GM19035 (cell line): Measurements from ENCODE around the gene NNMT.

Source experiments
- ATAC-seq: cut with Tn5 transposase; IDR thresholded peaks from one replicate; pipeline ENCODE4 v1.9.1; 2021; ENCODE audit not compliant: unreplicated experiment

The NNMT gene

DNA sequence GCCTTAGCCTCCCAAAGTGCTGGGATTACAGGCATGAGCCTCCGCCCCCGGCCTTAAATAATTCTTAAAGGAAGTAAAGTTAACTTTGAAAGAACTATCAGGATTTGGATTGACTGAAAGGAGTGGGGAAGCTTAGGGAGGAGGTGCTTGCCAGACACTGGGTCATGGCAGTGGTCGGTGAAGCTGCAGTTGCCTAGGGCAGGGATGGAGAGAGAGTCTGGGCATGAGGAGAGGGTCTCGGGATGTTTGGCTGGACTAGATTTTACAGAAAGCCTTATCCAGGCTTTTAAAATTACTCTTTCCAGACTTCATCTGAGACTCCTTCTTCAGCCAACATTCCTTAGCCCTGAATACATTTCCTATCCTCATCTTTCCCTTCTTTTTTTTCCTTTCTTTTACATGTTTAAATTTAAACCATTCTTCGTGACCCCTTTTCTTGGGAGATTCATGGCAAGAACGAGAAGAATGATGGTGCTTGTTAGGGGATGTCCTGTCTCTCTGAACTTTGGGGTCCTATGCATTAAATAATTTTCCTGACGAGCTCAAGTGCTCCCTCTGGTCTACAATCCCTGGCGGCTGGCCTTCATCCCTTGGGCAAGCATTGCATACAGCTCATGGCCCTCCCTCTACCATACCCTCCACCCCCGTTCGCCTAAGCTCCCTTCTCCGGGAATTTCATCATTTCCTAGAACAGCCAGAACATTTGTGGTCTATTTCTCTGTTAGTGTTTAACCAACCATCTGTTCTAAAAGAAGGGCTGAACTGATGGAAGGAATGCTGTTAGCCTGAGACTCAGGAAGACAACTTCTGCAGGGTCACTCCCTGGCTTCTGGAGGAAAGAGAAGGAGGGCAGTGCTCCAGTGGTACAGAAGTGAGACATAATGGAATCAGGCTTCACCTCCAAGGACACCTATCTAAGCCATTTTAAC lies at the start of gene NNMT:
TSS of gene NNMT (plus strand) at position 724 of the 929 bp plus-strand sequence. CDS start at position 882, 158 bp downstream.
- no peak for ATAC-seq

DNA sequence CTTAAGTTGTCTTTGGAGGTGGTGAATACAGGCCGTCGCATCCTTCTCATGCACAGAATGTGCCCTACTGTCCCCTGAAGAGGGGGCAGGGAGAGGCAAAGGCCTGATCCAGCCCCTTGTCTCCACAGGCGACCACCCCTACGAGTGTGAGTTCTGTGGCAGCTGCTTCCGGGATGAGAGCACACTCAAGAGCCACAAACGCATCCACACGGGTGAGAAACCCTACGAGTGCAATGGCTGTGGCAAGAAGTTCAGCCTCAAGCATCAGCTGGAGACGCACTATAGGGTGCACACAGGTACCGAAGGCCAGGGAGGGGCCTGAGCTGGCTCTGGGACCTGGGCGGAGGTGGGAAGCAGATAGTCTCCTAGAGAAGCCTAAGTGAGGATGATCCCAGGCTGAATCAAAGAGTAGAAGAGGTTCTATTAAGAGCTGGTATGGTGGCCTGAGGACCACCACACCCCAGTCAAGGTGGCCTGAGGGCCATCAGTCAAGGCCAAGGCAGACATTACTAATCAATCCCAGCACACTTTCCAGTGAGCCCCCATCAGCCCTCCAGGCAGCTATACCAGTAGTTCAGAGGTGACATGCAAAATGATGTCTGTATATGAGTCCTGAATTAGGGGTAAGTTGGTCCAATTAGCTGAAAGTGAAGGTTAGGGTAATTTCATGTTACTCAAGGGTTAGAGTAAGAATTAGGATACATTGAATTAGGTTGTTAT lies 49.0 kb upstream of the NNMT start:
- ATAC-seq: no peak

DNA sequence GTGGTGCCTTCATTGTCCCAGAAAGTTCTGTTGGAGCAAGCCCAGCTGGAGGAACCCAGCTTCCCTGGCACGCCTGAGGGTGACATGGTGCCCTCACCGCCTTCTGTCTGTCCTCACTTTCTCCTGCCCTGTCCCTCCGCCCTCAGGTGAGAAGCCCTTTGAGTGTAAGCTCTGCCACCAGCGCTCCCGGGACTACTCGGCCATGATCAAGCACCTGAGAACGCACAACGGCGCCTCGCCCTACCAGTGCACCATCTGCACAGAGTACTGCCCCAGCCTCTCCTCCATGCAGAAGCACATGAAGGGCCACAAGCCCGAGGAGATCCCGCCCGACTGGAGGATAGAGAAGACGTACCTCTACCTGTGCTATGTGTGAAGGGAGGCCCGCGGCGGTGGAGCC lies 46.0 kb upstream of the NNMT start:
- ATAC-seq: no peak

DNA sequence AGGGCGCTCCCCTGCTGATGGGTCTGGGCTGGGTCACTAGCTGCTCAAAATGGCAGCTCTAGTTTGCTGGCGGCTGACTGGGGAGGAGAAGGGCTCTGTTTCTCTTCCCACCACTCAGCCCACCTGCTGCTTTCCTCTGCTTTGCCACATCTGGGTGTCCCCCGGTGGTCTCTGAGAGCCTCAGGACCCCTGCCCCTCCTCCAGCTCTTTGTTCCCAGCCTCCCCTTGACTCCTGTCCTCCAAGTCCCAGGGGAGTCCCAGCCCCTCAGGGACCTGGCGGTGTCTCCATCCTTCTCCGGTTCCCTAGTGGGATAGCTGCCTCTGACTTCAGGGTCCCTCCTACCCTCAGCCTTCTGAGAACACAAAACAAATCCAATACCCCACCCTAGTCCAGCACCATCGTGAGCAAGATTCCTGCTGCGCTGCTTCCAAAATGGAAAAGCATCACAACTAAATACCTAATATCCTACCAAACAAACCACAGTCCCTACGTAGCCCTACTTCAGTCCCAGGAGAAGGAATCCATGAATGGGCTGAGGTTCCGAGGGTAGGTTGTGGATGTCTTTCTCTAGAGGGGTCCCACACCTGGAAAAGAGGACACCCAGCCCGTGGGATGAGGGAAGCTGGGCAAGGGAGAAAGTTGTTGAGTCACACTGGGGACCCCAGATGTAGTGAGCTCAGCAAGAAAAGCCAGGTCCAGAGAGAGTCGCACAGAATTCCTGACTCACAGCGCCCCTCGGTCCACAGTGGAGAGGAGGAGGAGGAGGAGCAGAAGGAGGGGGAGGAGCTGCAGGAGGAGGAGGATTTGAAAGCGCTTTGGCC lies 45.0 kb upstream of the NNMT start:
- ATAC-seq: no peak

DNA sequence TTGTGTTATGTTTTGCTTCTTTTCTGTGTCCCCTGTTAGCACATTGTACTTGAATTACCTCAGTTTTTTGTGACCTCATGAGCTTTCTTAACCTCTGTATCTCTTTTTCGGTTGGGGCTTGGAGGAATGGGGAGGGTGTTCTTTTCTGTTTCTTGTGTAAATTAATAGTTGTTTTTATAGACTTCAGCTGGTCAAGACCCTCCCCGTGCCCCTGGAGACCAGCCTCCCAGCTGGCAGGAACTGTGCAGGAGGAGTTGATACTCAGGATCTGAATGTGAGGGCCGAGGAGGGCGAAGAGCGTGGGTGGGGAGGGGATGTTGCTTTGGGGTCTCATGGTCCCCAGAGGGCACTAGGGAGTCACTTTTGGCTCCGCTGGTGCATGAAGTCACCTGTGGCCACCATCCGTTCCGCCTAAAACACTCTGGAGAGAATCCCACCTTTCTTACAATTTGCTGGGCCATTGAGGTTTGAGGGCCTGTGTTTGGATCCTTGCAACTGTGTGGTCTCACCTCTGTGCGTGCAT lies 44.3 kb upstream of the NNMT start:
- no peak for ATAC-seq

DNA sequence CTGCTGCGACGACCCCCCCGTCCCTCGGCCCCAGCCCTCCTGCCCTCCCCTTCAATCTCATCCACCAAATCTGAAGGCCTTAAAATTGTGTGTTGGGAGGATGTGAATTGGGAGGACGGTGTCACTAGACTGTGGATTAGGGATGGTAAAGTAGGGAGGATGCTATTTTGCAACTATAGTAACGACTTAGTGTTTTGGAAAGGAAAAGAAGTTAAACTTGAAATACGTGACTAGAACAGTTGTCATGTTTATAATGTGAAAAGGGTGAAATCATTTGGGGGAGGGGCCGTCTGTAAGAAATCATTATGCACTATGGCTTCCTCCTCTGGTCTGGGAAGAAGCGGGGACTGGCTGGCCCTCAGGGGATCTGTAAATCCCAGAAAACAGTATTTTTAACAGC lies 43.4 kb upstream of the NNMT start:
- no peak for ATAC-seq

DNA sequence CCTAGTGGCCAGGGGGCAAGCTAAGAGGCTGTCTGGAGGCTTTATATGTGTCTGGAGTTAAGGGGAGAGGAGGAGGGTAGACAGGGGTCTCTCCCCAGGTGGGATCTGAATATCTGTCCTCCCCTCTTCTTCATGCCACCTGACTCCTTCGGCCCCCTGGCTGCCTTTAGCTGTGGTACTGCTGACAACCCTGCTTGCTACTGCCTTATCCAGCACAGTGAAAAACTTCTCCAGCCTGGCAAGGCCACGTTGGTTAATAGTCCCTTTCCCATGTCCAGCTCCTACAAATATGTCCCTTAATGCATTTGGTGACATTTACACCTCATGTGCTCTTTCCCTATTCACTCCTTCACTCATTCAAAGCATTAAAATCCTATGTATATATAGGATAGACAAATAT lies 42.4 kb upstream of the NNMT start:
- ATAC-seq: no peak

DNA sequence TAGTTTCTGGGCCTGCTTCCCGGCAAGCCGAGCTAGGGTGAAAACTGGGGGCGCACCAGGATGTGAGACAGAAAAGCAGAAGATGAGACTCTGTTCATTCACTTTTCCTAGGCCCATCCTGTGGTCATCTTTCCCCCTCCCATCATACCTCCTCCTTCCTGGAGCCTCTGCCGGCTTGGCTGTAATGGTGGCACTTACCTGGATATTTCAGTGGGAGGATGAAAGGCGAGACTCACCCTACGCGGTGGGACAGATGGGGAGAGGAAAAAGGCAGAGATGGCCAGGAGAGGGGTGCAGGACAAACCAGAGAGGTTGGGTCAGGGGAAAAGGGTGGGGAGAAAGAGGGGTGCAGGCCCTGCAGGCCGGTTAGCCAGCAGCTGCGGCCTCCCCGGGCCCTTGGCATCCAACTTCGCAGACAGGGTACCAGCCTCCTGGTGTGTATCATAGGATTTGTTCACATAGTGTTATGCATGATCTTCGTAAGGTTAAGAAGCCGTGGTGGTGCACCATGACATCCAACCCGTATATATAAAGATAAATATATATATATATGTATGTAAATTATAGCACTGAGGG lies 41.5 kb upstream of the NNMT start:
- no peak for ATAC-seq

DNA sequence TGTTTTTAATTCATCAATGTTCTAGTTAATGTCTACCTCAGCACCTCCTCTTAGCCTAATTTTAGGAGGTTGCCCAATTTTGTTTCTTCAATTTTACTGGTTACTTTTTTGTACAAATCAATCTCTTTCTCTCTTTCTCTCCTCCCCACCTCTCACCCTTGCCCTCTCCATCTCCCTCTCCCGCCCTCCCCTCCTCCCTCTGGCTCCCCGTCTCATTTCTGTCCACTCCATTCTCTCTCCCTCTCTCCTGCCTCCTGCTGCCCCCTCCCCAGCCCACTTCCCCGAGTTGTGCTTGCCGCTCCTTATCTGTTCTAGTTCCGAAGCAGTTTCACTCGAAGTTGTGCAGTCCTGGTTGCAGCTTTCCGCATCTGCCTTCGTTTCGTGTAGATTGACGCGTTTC lies 40.9 kb upstream of the NNMT start:
- ATAC-seq: no peak

DNA sequence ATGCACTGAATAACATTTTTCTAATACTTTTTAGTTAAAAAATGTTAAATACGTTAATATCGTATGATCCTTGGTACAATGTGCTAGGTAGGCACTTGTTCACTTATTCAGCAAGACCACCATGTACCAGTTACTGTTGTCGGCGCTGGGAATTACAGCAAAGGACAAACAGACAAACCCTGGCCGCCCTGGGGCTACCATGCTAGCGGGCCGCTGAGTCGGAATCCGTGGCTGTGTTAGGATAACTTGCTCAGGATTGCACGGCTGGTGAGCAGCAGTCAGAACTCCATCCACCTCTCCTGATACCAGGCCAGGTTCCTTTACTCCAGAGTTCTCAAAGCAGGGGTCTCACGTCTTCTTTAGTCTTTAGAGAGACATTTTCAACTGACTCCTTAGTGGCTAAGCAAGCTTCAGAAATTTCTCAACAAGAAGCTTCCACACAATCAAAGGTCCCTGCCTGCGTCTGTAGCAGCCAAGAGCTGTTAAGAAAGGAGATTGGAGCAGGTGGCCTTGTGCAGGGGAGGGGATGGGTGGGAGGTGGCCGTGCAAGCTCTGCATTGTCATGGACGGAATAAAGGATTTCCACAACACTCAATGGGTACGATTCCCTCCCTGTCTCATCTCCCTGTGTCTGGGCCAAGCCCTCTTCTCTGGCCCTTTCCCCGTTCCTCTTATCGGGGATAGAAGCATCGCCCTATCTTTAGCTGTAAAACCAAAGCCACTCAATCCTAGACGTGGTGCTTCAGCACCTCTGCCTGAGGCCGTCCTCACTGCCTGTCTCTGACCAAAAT lies 39.8 kb upstream of the NNMT start:
- ATAC-seq: no peak

DNA sequence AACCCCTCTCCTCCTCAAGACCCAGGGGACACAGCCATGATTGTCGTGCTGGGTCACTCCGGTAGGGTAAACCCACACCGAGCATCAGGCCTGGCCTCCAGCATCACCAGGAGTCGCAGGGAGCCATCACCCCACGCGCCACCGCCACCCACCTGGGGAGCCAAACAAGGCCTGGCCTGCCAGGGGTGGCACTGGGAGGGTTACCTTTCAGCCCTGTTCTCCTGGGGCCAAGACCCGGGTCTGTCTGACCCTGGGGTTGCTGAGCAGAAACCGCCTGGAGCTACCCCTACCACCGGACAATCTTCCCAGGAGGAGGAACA lies 39.3 kb upstream of the NNMT start:
- no peak for ATAC-seq

DNA sequence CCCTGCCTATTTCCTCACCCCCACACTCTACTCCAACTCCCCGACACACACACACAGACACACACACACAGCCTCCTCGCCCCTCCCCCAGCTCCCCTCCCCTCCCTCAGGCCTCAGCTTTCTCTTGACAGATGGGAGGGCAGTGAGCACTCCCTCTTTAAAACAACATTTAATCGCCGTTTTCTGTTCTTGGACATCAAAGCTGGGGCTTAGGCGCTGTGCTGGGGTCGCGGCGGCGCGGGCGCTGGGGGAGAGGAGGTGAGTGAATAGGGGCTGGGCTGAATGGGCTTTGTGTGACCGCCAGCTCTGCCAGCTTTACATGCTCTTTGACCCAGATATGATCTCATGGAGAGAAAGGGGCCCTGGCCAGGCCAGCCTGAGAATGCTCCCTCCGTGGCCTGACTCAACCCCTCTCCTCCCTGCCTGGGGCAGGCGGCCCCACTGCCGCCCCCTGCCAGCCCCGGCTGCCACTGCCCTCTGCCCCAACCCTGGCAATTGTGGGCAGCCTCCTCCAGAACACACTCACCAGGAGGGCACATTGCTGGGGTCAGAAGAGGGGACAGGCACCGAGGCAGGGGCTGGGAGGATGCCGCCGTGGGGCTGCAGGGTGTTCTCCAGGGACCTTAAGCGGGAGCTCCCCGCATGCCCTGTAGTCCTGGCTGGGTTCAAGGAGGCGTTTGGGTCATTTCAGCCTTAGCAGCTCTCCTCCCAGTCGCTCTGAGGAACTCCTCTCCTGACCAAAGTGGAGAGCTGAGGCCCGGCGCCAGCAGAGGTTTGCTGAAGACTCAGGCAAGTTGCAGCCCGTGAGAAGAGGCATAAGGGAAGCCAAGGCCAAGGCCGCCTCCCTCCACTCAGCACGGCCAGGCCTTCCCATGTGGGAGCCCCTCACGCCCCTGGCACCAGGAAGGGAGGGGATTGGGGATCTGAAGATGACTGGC lies 38.3 kb upstream of the NNMT start:
- ATAC-seq: no peak

DNA sequence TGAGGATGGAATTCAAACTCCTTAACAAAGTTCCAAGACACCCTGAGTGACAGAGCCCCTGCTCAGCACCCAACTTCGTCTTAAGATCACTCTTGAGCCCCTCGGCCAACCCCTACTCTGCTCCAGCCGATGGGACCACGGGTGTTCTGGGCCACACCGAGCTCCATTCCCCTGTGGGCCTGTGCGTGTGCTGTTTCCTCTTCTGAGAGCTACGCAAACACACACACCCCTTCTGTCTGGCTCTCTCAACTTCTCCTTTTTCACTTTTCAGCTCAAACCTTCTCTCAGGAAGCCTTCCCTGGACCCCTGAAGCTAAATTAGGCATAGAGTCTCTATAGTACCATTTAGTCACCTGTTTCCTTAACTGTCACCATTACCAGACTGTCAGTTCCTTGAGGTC lies 37.5 kb upstream of the NNMT start:
- ATAC-seq: no peak

DNA sequence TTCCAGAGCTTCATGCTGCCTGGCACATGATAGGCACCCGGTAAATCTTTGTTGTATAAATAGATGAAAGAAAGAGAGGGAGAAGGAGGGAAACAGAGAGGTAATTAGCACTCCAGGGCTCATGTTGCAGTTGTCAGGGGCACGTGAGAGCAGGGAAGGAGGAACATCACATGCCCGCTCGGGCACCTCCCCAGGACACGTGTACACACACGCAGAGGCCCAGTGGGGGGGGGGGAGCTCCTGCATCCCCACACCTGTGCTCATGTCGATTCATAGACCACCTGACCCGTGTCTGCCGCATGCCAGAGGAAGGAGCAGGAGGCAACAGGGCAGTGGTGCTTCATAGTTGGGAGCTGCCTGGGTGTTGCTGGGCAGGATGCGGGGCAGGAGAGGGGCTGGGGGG lies 37.1 kb upstream of the NNMT start:
- no peak for ATAC-seq

DNA sequence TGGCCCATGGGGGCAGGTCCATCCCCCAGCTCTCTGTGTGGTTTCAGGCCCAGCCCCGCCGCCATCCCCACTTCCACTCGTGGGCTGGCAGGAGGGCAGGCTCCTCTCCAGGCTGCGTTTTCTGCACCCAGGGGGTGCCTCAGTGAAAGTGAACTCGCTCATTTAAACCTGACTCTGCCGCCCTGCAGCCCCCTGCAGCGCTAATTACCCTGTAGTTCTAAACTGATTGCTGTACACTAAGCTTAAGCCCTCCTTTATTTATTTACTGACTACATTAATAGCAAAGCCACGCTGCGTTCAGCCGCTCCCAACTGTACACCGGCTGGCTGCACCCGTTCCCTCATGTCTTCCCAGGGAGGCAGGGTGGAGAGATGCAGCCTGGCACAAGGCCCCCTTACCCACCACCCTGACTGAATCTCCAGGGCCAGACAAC lies 36.6 kb upstream of the NNMT start:
- ATAC-seq: no peak

DNA sequence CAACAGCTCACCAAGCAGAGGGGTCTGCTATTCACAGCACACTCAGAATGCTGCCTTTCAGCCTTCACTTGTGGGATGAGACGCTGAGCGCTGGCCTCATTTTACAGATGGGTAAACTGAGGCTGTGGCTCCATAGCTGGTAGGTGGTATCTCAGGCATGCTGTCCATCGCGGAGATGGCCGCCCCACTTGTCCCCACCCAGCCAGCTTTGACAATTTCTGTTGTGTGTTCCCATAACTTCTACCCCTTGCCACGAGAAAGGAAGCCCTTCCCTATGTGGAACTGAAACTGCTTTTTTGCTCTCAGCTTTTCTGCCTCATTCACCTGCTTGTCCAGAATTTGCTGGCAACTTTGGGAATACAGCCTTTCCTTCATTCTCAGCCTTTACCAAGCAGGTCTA lies 36.1 kb upstream of the NNMT start:
- ATAC-seq: no peak

DNA sequence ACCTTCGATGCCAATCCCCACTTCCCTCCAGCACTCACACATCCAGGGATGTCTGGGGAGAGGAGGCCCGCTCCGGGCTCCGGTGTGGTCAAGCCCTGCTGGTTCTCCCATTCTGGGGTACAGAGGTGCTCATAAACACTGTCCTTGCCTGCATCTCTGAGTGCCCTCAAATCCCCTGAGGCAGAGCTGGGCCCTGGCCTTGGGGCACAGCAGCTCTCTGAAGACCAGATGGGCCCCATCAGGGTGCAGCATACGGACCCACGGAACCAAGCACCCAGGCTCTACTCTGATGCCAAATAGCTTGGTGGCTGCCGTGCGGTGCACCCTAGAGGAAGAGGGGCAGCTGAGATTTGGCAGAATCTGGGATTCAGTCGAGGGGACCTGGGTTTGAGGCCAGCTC lies 35.7 kb upstream of the NNMT start:
- ATAC-seq: no peak

DNA sequence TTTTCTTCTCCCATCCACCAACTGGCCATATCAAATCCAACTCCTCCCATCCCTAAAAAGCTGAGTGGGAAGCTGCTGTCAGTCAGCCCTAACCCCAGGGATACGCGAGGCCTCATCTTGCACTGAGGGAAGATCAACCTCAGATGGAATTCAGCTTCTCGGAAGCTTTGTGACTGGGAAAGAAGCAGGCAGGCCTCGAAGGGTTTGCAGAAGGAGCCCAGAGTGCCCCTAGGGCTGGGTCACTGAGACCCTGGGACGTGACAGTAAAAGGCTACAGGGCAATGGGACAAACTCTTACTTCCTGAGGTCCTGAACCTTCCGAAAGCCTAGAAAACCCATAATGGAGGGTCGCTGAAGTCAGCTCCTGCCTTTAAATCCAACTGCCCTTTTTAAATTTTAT lies 34.4 kb upstream of the NNMT start:
- no peak for ATAC-seq
